Thyroid gland (tissue), 4 donors: ENCODE measurements around the gene LRIG1.

ENCODE experiments used
- CTCF ChIP-seq, 6 experiments: fragments of 200-600 bp in 3 of 6; fragments of 450-650 bp in 3 of 6; sonication (generic) in 3 of 6; IDR thresholded peaks; one replicate each; pipeline ENCODE4 v1.5.1; 2016 to 2019; ENCODE audit warnings: antibody characterized with exemption in 6 of 6, mild to moderate bottlenecking in 2 of 6, inconsistent platforms in 1 of 6, moderate library complexity in 1 of 6
- POLR2A ChIP-seq, 2 donors: fragments of 450-650 bp; IDR thresholded peaks; one replicate each; pipeline ENCODE4 v1.6.1; 2017; ENCODE audit warnings: antibody characterized with exemption in 2 of 2, mild to moderate bottlenecking in 2 of 2, moderate library complexity in 1 of 2

DNA sequence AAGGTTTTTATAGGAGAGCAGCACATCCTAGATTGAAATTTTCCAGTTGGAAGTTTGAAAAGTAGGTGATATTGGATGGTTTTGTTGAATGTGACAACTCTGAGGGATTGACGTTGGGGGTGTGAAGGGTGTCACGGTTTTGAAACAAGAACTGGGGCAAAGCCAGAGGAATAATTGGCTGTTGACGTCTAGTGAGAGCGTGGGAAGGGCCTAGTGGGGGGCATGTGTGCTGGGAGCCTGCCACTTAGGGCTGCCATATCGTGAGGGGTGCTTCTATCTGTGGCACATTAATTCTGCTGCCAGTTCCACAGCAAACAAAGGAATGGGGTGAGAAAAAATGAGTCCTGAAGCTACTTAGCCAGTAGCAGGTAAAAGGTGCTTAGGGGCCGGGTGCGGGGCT, 129.4 kb downstream of the LRIG1 start:
- TF ChIP-seq CTCF (IDR thresholded peaks at IDR 0.05), result no peak
- TF ChIP-seq POLR2A (IDR thresholded peaks at IDR 0.05), result no peak
